HG02885 (cell line): ENCODE data around the gene IFT20.
"Not testable (repeated sequence)": the region's sequence is repeated elsewhere in the genome, so short reads cannot be mapped to it uniquely, and the experiment has no call there.

ENCODE experiments used
- ATAC-seq: cut with Tn5 transposase; IDR thresholded peaks from one replicate; pipeline ENCODE4 v1.9.1; 2021; ENCODE audit warnings: mild to moderate bottlenecking; ENCODE audit not compliant: unreplicated experiment, poor library complexity

IFT20 gene

GRCh38 chr17:28317099-28317965, 17.9 kb downstream of the IFT20 start:
- no peak for ATAC-seq

GRCh38 chr17:28315846-28316705, 19.2 kb downstream of the IFT20 start:
- ATAC-seq, result no peak

- no peak for ATAC-seq
Observed at GRCh38 chr17:28313841-28314240, 21.4 kb downstream of the IFT20 start.

GRCh38 chr17:28306954-28307401, 28.3 kb downstream of the IFT20 start:
- no peak for ATAC-seq

GRCh38 chr17:28298449-28298848, 36.8 kb downstream of the IFT20 start:
- no peak for ATAC-seq

- ATAC-seq, result no peak
Observed at GRCh38 chr17:28295677-28296578, 39.3 kb downstream of the IFT20 start.

- ATAC-seq, result no peak
Observed at GRCh38 chr17:28293994-28294393, 41.3 kb downstream of the IFT20 start.

- not testable (repeated sequence) for ATAC-seq
Observed at GRCh38 chr17:28292878-28293277, 42.4 kb downstream of the IFT20 start.

GRCh38 chr17:28291780-28292330, 43.4 kb downstream of the IFT20 start:
- no peak for ATAC-seq

- no peak for ATAC-seq
Observed at GRCh38 chr17:28290703-28291102, 44.6 kb downstream of the IFT20 start.

- no peak for ATAC-seq
Observed at GRCh38 chr17:28285965-28286364, 49.3 kb downstream of the IFT20 start.

- no peak for ATAC-seq
Observed at GRCh38 chr17:28282596-28282995, 52.7 kb downstream of the IFT20 start.

GRCh38 chr17:28280826-28281225, 54.4 kb downstream of the IFT20 start:
- no peak for ATAC-seq

GRCh38 chr17:28279411-28279810, 55.9 kb downstream of the IFT20 start:
- no peak for ATAC-seq
